DND-41 (cell line): ENCODE results near the gene C7orf33.

Source experiments
- ATAC-seq: fragments of 200-7000 bp; cut with Tn5 transposase; 3 replicates; pipeline ENCODE4 v1.9.1; 2021; ENCODE audit warnings: low read depth; ENCODE audit not compliant: insufficient read depth
- DNase-seq: peaks from one replicate; pipeline ENCODE4 v3.0.0-alpha.2; 2020
- H2AFZ ChIP-seq: 2 replicates; pipeline ENCODE4 v1.6.0; 2012; ENCODE audit warnings: low read depth, low read length
- H3K27ac ChIP-seq: 2 replicates; pipeline ENCODE4 v1.5.1; 2012; ENCODE audit warnings: low read length, inconsistent platforms
- H3K27me3 ChIP-seq: fragments of 200-600 bp; sonication (generic); 2 replicates; pipeline ENCODE4 v1.6.0; 2012; ENCODE audit warnings: low read length, mild to moderate bottlenecking, inconsistent platforms; ENCODE audit not compliant: insufficient read depth, poor library complexity
- H3K36me3 ChIP-seq: 2 replicates; pipeline ENCODE4 v1.5.1; 2012; ENCODE audit warnings: low read length, inconsistent platforms; ENCODE audit not compliant: insufficient read depth
- H3K4me1 ChIP-seq: 2 replicates; pipeline ENCODE4 v1.5.1; 2012; ENCODE audit warnings: mild to moderate bottlenecking, low read length; ENCODE audit not compliant: insufficient read depth
- H3K4me2 ChIP-seq: 2 replicates; pipeline ENCODE4 v1.6.0; 2012; ENCODE audit warnings: mild to moderate bottlenecking, moderate library complexity, low read length, inconsistent platforms; ENCODE audit not compliant: insufficient read depth
- H3K4me3 ChIP-seq, 2 experiments: fragments of 200-600 bp in 1 of 2; shearing (Covaris generic) in 1 of 2; 2 replicates each; pipeline ENCODE4 v1.5.1; 2012 to 2016; ENCODE audit warnings: inconsistent platforms in 2 of 2, low read length in 2 of 2, mild to moderate bottlenecking in 2 of 2, low read depth in 1 of 2, moderate library complexity in 1 of 2
- H3K79me2 ChIP-seq: 2 replicates; pipeline ENCODE4 v1.6.0; 2012; ENCODE audit warnings: low read length, inconsistent platforms; ENCODE audit not compliant: insufficient read depth
- H3K9ac ChIP-seq: 2 replicates; pipeline ENCODE4 v1.6.0; 2012; ENCODE audit warnings: low read depth, mild to moderate bottlenecking, inconsistent platforms, low read length, moderate library complexity
- H3K9me3 ChIP-seq: 2 replicates; pipeline ENCODE4 v1.5.1; 2012; ENCODE audit warnings: low read length, moderate library complexity, mild to moderate bottlenecking, inconsistent platforms; ENCODE audit not compliant: insufficient read depth, severe bottlenecking
- H4K20me1 ChIP-seq: 2 replicates; pipeline ENCODE4 v1.6.0; 2012; ENCODE audit warnings: low read length; ENCODE audit not compliant: insufficient read depth
- CTCF ChIP-seq: IDR thresholded peaks from 2 replicates; pipeline ENCODE4 v1.5.1; 2012; ENCODE audit warnings: borderline replicate concordance, low read length, moderate library complexity, mild to moderate bottlenecking; ENCODE audit not compliant: poor library complexity, severe bottlenecking; ENCODE audit errors: extremely low read depth
- EZH2 ChIP-seq: IDR thresholded peaks from 3 replicates; pipeline ENCODE4 v1.6.1; 2012; ENCODE audit warnings: borderline replicate concordance, low read depth, mild to moderate bottlenecking, moderate library complexity, low read length, inconsistent platforms; ENCODE audit not compliant: severe bottlenecking

Gene C7orf33

GRCh38 chr7:148624735-148625134 is 34.2 kb downstream of the C7orf33 start:
- Histone ChIP-seq H3K36me3 (no peaks in the 10 kb centered on the region), H3K4me1 (peaks cover 17% of the 10 kb centered on the region), H3K79me2 (no peaks in the 10 kb centered on the region), H3K27me3 (peaks cover 45% of the 10 kb centered on the region), H3K27ac (no peak overlapping the region), H2AFZ (no peak overlapping the region), H3K9me3 (no peaks in the 10 kb centered on the region), H3K9ac (no peak overlapping the region), H3K4me2 (no peak overlapping the region), H4K20me1 (peaks cover 9% of the 10 kb centered on the region), H3K4me3 (no peak overlapping the region)
- DNase-seq: no peak
- ATAC-seq: no peak
- TF ChIP-seq EZH2 (no peak), CTCF (no peak)

- TF ChIP-seq CTCF: no peak
- no peak for TF ChIP-seq EZH2
- no peak for DNase-seq
- H3K27ac ChIP-seq: no peak overlapping the region
- H2AFZ ChIP-seq: no peak overlapping the region
- H3K27me3 ChIP-seq: peaks cover 50% of the 10 kb centered on the region
- no peak overlapping the region for H3K4me3 ChIP-seq
- no peaks in the 10 kb centered on the region for H3K79me2 ChIP-seq
- H3K9ac ChIP-seq: no peak overlapping the region
- H3K9me3 ChIP-seq: no peaks in the 10 kb centered on the region
- ATAC-seq: no peak
- no peaks in the 10 kb centered on the region for H3K36me3 ChIP-seq
- peaks cover 17% of the 10 kb centered on the region for H3K4me1 ChIP-seq
- H4K20me1 ChIP-seq: peaks cover 9% of the 10 kb centered on the region
- no peak overlapping the region for H3K4me2 ChIP-seq
These were observed 34.8 kb downstream of the C7orf33 start for GRCh38 chr7:148625342-148625741.

- peaks cover 12% of the 10 kb centered on the region for H4K20me1 ChIP-seq
- H3K9ac ChIP-seq: no peak overlapping the region
- no peak overlapping the region for H3K4me2 ChIP-seq
- H3K27ac ChIP-seq: no peak overlapping the region
- no peaks in the 10 kb centered on the region for H3K9me3 ChIP-seq
- H3K27me3 ChIP-seq: peaks cover 49% of the 10 kb centered on the region
- no peak overlapping the region for H3K4me3 ChIP-seq
- H3K79me2 ChIP-seq: no peaks in the 10 kb centered on the region
- no peak for DNase-seq
- TF ChIP-seq EZH2 (no peak), CTCF (peak; percentile 30)
- H3K4me1 ChIP-seq: peaks cover 17% of the 10 kb centered on the region
- no peak for ATAC-seq
- H2AFZ ChIP-seq: no peak overlapping the region
- no peaks in the 10 kb centered on the region for H3K36me3 ChIP-seq
These were observed 36.3 kb downstream of the C7orf33 start for GRCh38 chr7:148626828-148627227.

GRCh38 chr7:148628011-148628410 is 37.4 kb downstream of the C7orf33 start:
- H3K4me1 ChIP-seq: peaks cover 17% of the 10 kb centered on the region
- no peak overlapping the region for H3K4me3 ChIP-seq
- H3K27ac ChIP-seq: no peak overlapping the region
- TF ChIP-seq EZH2 (no peak), CTCF (no peak)
- H4K20me1 ChIP-seq: peaks cover 12% of the 10 kb centered on the region
- peaks cover 49% of the 10 kb centered on the region for H3K27me3 ChIP-seq
- H2AFZ ChIP-seq: no peak overlapping the region
- no peaks in the 10 kb centered on the region for H3K79me2 ChIP-seq
- H3K4me2 ChIP-seq: no peak overlapping the region
- DNase-seq: no peak
- ATAC-seq: no peak
- no peaks in the 10 kb centered on the region for H3K9me3 ChIP-seq
- no peaks in the 10 kb centered on the region for H3K36me3 ChIP-seq
- H3K9ac ChIP-seq: no peak overlapping the region
